Stomach (tissue), 4 donors: ENCODE measurements around the gene ACSL5.

Source experiments
- EP300 ChIP-seq: sonication (generic); formaldehyde crosslinking; IDR thresholded peaks from one replicate; pipeline ENCODE4 v1.6.1; 2017; ENCODE audit warnings: antibody characterized with exemption
- POLR2A ChIP-seq, 4 donors: fragments of 450-650 bp; IDR thresholded peaks; one replicate each; pipeline ENCODE4 v1.6.1; 2016; ENCODE audit warnings: antibody characterized with exemption in 4 of 4, control low read depth in 2 of 4, mild to moderate bottlenecking in 1 of 4, moderate library complexity in 1 of 4
- POLR2AphosphoS5 ChIP-seq, 3 donors: sonication (generic); formaldehyde crosslinking; IDR thresholded peaks; one replicate each; pipeline ENCODE4 v1.6.1; 2016; ENCODE audit warnings: antibody characterized with exemption in 3 of 3
- TF ChIP-seq, protein P1 (sequence below), 7 experiments: fragments of 450-650 bp in 4 of 7; fragments of 200-600 bp in 3 of 7; sonication (generic) in 3 of 7; IDR thresholded peaks; one replicate each; pipeline ENCODE4 v1.5.1; 2016 to 2019; ENCODE audit warnings: antibody characterized with exemption in 7 of 7, control low read depth in 2 of 7, mild to moderate bottlenecking in 1 of 7

DNA sequence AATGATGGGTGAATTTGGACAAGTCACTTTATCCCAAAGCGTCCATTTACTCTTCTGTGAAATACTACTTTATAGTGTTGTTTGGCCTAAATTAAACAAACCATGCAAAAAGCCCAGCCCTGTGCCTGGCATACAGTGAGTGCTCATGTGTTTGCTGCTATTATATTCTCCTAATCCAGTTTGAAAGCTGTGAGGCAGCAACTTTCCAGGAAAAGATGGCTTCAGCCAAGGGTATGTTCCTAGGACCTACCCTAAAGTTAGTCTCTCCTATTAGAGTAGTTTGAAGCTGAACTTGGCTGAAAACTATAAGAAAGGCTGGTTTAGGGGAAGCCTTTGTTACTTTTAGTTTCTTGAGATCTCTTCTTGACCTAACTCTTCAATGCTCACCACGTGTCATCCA, 19.9 kb downstream of the ACSL5 start:
- TF ChIP-seq POLR2A (IDR thresholded peaks at IDR 0.05), result no peak
- TF ChIP-seq, protein P1, sequence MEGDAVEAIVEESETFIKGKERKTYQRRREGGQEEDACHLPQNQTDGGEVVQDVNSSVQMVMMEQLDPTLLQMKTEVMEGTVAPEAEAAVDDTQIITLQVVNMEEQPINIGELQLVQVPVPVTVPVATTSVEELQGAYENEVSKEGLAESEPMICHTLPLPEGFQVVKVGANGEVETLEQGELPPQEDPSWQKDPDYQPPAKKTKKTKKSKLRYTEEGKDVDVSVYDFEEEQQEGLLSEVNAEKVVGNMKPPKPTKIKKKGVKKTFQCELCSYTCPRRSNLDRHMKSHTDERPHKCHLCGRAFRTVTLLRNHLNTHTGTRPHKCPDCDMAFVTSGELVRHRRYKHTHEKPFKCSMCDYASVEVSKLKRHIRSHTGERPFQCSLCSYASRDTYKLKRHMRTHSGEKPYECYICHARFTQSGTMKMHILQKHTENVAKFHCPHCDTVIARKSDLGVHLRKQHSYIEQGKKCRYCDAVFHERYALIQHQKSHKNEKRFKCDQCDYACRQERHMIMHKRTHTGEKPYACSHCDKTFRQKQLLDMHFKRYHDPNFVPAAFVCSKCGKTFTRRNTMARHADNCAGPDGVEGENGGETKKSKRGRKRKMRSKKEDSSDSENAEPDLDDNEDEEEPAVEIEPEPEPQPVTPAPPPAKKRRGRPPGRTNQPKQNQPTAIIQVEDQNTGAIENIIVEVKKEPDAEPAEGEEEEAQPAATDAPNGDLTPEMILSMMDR (IDR thresholded peaks at IDR 0.05), result no peak
- TF ChIP-seq EP300, result no peak
- TF ChIP-seq POLR2AphosphoS5 (IDR thresholded peaks at IDR 0.05), result no peak
